SK-N-SH treated with all-trans-retinoic acid at 6 μM for 48 hours (cell line): ENCODE measurements around the gene SSBP4.

ENCODE experiments used
- ATAC-seq: fragments of 200-7000 bp; cut with Tn5 transposase; 3 replicates; pipeline ENCODE4 v1.9.1; 2020; ENCODE audit warnings: mild to moderate bottlenecking, moderate library complexity
- ARNTL ChIP-seq: fragments of 450-650 bp; formaldehyde crosslinking; IDR thresholded peaks from 2 replicates; pipeline ENCODE4 v1.5.0; 2020; ENCODE audit warnings: low read depth, mild to moderate bottlenecking, moderate library complexity, borderline replicate concordance
- BACH2 ChIP-seq: fragments of 250-450 bp; sonication (Bioruptor Pico); IDR thresholded peaks from 2 replicates; pipeline ENCODE4 v1.9.0; 2021; ENCODE audit warnings: mild to moderate bottlenecking, borderline replicate concordance
- CREB5 ChIP-seq: fragments of 250-450 bp; sonication (Bioruptor Pico); IDR thresholded peaks from 2 replicates; pipeline ENCODE4 v1.5.1; 2020; ENCODE audit warnings: low read depth, mild to moderate bottlenecking, moderate library complexity
- CSDC2 ChIP-seq: fragments of 250-450 bp; sonication (Bioruptor Pico); IDR thresholded peaks from 2 replicates; pipeline ENCODE4 v1.5.0; 2020; ENCODE audit warnings: mild to moderate bottlenecking, moderate library complexity
- CSRNP3 ChIP-seq: fragments of 250-450 bp; sonication (Bioruptor Pico); IDR thresholded peaks from 2 replicates; pipeline ENCODE4 v1.5.1; 2021; ENCODE audit warnings: mild to moderate bottlenecking, moderate library complexity
- ESRRG ChIP-seq: fragments of 250-450 bp; sonication (Bioruptor Pico); IDR thresholded peaks from 2 replicates; pipeline ENCODE4 v1.6.1; 2021; ENCODE audit warnings: mild to moderate bottlenecking
- GLIS3 ChIP-seq: fragments of 250-450 bp; sonication (Bioruptor Pico); IDR thresholded peaks from 2 replicates; pipeline ENCODE4 v1.5.0; 2020; ENCODE audit warnings: mild to moderate bottlenecking, moderate library complexity
- ISL1 ChIP-seq: fragments of 250-450 bp; sonication (Bioruptor Pico); IDR thresholded peaks from 2 replicates; pipeline ENCODE4 v2.1.2; 2022; ENCODE audit warnings: mild to moderate bottlenecking, moderate library complexity
- OSR1 ChIP-seq: fragments of 250-450 bp; sonication (Bioruptor Pico); IDR thresholded peaks from 2 replicates; pipeline ENCODE4 v1.8.0; 2022; ENCODE audit warnings: moderate library complexity, mild to moderate bottlenecking, inconsistent platforms
- PATZ1 ChIP-seq: fragments of 250-450 bp; sonication (Bioruptor Pico); IDR thresholded peaks from 2 replicates; pipeline ENCODE4 v1.8.0; 2020; ENCODE audit warnings: mild to moderate bottlenecking, moderate library complexity, borderline replicate concordance
- POU6F1 ChIP-seq: fragments of 250-450 bp; sonication (Bioruptor Pico); IDR thresholded peaks from 2 replicates; pipeline ENCODE4 v1.8.0; 2021; ENCODE audit warnings: low read depth, mild to moderate bottlenecking, moderate library complexity, borderline replicate concordance
- PPARA ChIP-seq: fragments of 250-450 bp; sonication (Bioruptor Pico); IDR thresholded peaks from 2 replicates; pipeline ENCODE4 v1.5.0; 2020; ENCODE audit warnings: mild to moderate bottlenecking, borderline replicate concordance
- RARB ChIP-seq: fragments of 250-450 bp; sonication (Bioruptor Pico); IDR thresholded peaks from 2 replicates; pipeline ENCODE4 v1.8.0; 2021; ENCODE audit warnings: mild to moderate bottlenecking, moderate library complexity
- SNAI2 ChIP-seq: fragments of 250-450 bp; sonication (Bioruptor Pico); IDR thresholded peaks from 2 replicates; pipeline ENCODE4 v1.5.0; 2020; ENCODE audit warnings: mild to moderate bottlenecking, moderate library complexity
- TCF4 ChIP-seq: fragments of 250-450 bp; sonication (Bioruptor Pico); IDR thresholded peaks from 2 replicates; pipeline ENCODE4 v1.8.0; 2021; ENCODE audit warnings: mild to moderate bottlenecking, moderate library complexity, borderline replicate concordance
- TOX ChIP-seq: fragments of 250-450 bp; sonication (Bioruptor Pico); IDR thresholded peaks from 2 replicates; pipeline ENCODE4 v1.8.0; 2021; ENCODE audit warnings: mild to moderate bottlenecking, moderate library complexity, borderline replicate concordance
- TSHZ2 ChIP-seq: fragments of 250-450 bp; sonication (Bioruptor Pico); IDR thresholded peaks from 2 replicates; pipeline ENCODE4 v1.5.0; 2020; ENCODE audit warnings: mild to moderate bottlenecking, moderate library complexity
- ZC3H10 ChIP-seq: fragments of 250-450 bp; sonication (Bioruptor Pico); IDR thresholded peaks from 2 replicates; pipeline ENCODE4 v1.5.1; 2021; ENCODE audit warnings: mild to moderate bottlenecking, moderate library complexity
- ZFP3 ChIP-seq: fragments of 250-450 bp; sonication (Bioruptor Pico); IDR thresholded peaks from 2 replicates; pipeline ENCODE4 v1.5.0; 2020; ENCODE audit warnings: mild to moderate bottlenecking, moderate library complexity
- ZFP30 ChIP-seq: fragments of 450-650 bp; formaldehyde crosslinking; IDR thresholded peaks from 2 replicates; pipeline ENCODE4 v1.5.0; 2022; ENCODE audit warnings: mild to moderate bottlenecking, moderate library complexity
- ZNF565 ChIP-seq: fragments of 450-650 bp; formaldehyde crosslinking; conservative IDR thresholded peaks from 2 replicates; pipeline ENCODE4 v1.5.0; 2020; ENCODE audit warnings: low read depth, mild to moderate bottlenecking, moderate library complexity
- ZNF70 ChIP-seq: fragments of 450-650 bp; formaldehyde crosslinking; IDR thresholded peaks from 2 replicates; pipeline ENCODE4 v1.5.0; 2020; ENCODE audit warnings: mild to moderate bottlenecking, moderate library complexity
- ZNF8 ChIP-seq: fragments of 450-650 bp; formaldehyde crosslinking; IDR thresholded peaks from 2 replicates; pipeline ENCODE4 v1.5.0; 2020; ENCODE audit warnings: mild to moderate bottlenecking, moderate library complexity

SSBP4 gene

GRCh38 chr19:18419195-18419698 lies at the start of gene SSBP4:
SSBP4 (plus strand) TSS chr19:18419398; CDS start chr19:18419649, 251 bp downstream.
- 0 out of 2 replicates have a peak, but pooled peaks have one; percentile 67 for TF ChIP-seq CSDC2 (CRISPR knock-in tag)
- no peak for TF ChIP-seq CREB5 (CRISPR knock-in tag)
- TF ChIP-seq SNAI2, result peak; percentile 84; the same call in 1 of the 2 replicates
- ATAC-seq, result no peak

DNA sequence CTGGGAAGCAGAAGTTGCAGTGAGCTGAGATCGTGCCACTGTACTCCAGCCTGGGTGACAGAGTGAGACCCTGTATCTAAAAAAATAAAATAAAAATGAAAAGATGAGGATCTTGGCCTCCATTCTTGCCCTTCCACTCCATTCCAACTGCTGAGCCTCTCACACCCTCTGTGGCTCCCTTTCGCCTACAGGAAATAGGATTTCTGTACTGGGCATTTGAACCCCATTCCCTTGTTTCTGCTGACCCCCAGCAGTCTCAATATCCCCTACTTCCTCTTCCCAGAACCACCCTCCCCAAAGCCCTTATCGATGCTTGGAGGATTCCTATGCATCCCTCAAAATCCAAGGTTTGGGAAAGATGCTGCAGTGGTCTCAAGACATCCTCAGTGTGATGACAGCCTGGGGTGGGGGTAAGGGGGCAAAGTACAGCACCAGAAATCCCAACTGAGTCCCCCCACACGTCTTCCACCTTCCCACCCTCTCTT lies 45.7 kb upstream of the SSBP4 start:
- peak; percentile 31; the same call in 1 of the 2 replicates for TF ChIP-seq ZFP3 (CRISPR knock-in tag)
- TF ChIP-seq PATZ1, result 0 out of 2 replicates have a peak, but pooled peaks have one; percentile 13
- TF ChIP-seq BACH2 (CRISPR knock-in tag), result no peak
- TF ChIP-seq, all 23 proteins: peak for 2
- no peak for ATAC-seq

DNA sequence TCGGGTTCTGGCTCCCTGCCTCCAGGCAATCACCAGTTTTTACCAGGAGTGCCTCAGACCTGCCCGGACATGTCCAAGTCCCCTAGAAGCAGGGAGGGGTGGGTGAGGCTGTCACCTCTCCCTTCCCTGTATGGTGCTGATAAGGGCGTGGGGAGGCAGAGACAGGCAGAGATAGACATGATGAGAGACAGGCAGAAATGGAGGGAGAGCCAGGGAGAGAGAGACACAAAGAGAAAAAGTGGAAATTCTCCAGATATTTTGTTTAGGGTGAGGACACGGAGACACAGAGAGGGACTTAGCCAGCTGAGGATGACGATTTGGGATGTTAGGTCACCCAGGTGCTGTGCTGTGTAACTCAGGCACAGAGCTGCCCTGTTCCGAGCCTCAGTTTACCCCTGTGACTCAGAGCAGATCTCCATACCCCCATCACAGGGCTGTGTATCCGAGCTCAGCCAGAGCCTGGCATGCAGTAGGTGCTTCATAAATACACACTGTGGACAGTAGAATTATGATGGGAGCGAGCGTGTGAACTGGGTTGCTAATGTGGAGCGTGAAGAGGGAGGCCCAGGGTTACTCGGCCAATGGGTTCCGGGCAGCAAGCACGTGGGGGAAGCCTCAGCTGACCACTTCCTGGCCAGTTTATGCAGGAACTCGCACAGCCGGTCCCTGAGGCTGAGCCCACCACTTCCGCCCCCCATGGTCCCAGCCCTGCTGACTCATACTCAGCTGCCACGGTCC lies 45.1 kb upstream of the SSBP4 start:
- TF ChIP-seq ISL1 (CRISPR knock-in tag) (peak; percentile 60; the same call in 1 of the 2 replicates), SNAI2 (peak; percentile 97), ARNTL (CRISPR knock-in tag) (no peak), PPARA (CRISPR knock-in tag) (no peak), GLIS3 (CRISPR knock-in tag) (0 out of 2 replicates have a peak, but pooled peaks have one; percentile 21), TSHZ2 (CRISPR knock-in tag) (peak; percentile 76), TOX (CRISPR knock-in tag) (peak; percentile 76), ZC3H10 (CRISPR knock-in tag) (peak; percentile 94), ZNF565 (CRISPR knock-in tag) (peak; percentile 75; the same call in 1 of the 2 replicates), CSDC2 (CRISPR knock-in tag) (peak; percentile 99), CSRNP3 (CRISPR knock-in tag) (no peak), TCF4 (CRISPR knock-in tag) (0 out of 2 replicates have a peak, but pooled peaks have one; percentile 13), ZFP3 (CRISPR knock-in tag) (peak; percentile 93), PATZ1 (peak; percentile 56; the same call in 1 of the 2 replicates), OSR1 (CRISPR knock-in tag) (peak; percentile 95), ZNF70 (CRISPR knock-in tag) (no peak), ZNF8 (CRISPR knock-in tag) (peak; percentile 31; the same call in 1 of the 2 replicates), CREB5 (CRISPR knock-in tag) (peak; percentile 71), ZFP30 (CRISPR knock-in tag) (peak; percentile 52; the same call in 1 of the 2 replicates), BACH2 (CRISPR knock-in tag) (no peak; the same call in 1 of the 2 replicates), RARB (CRISPR knock-in tag) (peak; percentile 91; the same call in 1 of the 2 replicates), POU6F1 (peak; percentile 93; the same call in 1 of the 2 replicates), ESRRG (CRISPR knock-in tag) (peak; percentile 67)
- peak; percentile 90 for ATAC-seq
